ENCODE data around the gene GRID2.

Gene GRID2

DNA sequence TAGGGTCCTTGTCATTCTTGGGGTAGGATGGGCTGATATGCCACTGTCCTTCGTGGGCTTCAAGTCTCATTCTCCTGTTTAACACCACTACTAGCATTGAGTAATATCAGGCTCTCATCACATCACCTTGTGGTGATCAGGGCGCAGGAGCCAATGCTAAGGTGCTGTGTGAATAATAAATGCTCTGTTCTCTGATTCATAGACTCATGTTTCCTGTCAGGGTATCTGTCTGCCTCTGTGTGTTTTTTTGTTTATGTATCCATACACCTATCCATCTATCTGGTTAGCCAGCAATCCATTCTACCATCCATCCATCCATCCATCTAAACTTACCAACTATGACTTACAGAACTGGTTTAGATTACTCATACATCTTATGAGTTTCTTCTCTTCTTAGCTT is 999.7 kb downstream of the GRID2 start:
- Histone ChIP-seq H3K9me2 (replicated peaks; ENCODE audit: insufficient read depth, low read length) (no peaks in the 10 kb centered on the region), H3K4me2 (ENCODE audit: low read depth, low read length) (no peak overlapping the region)
- TF ChIP-seq EZH2 (optimal IDR thresholded peaks at IDR 0.05; ENCODE audit: low read depth, low read length): no peak
- TF ChIP-seq, protein P1, sequence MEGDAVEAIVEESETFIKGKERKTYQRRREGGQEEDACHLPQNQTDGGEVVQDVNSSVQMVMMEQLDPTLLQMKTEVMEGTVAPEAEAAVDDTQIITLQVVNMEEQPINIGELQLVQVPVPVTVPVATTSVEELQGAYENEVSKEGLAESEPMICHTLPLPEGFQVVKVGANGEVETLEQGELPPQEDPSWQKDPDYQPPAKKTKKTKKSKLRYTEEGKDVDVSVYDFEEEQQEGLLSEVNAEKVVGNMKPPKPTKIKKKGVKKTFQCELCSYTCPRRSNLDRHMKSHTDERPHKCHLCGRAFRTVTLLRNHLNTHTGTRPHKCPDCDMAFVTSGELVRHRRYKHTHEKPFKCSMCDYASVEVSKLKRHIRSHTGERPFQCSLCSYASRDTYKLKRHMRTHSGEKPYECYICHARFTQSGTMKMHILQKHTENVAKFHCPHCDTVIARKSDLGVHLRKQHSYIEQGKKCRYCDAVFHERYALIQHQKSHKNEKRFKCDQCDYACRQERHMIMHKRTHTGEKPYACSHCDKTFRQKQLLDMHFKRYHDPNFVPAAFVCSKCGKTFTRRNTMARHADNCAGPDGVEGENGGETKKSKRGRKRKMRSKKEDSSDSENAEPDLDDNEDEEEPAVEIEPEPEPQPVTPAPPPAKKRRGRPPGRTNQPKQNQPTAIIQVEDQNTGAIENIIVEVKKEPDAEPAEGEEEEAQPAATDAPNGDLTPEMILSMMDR (IDR thresholded peaks at IDR 0.05; ENCODE audit: low read length): no peak
- TF ChIP-seq EZH2phosphoT487 (IDR thresholded peaks at IDR 0.05; ENCODE audit: low read length): no peak

DNA sequence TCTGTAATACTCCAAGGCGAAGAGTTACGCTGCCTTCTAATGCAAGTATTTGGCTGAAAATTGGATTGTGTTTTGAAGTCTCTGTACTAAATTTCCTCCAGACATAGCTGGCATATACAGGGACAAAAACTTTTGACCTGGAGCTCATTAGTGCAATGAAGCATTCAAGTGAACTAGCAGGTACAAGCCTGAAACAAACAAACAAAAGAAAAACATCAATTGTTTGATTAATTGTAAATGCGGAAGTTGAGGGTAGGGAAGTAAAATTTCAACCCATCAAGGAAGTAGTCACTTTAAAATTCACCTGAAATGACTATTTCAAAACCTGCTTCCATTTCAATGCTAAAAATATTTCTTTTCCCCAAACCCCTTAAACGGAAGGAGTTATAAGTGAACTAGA is 1008.5 kb downstream of the GRID2 start:
- H3K36me3 ChIP-seq (replicated peaks; ENCODE audit: insufficient read depth, low read length): no peaks in the 10 kb centered on the region
- H3K9me2 ChIP-seq (replicated peaks; ENCODE audit: insufficient read depth, low read length): no peaks in the 10 kb centered on the region
- H3K27ac ChIP-seq (ENCODE audit: low read length): no peak overlapping the region
- H2AFZ ChIP-seq (ENCODE audit: low read length): no peak overlapping the region
- no peaks in the 10 kb centered on the region for H3K27me3 ChIP-seq (replicated peaks; ENCODE audit: insufficient read depth, low read length)
- H3K9ac ChIP-seq (ENCODE audit: low read length): no peak overlapping the region
- TF ChIP-seq EZH2 (optimal IDR thresholded peaks at IDR 0.05; ENCODE audit: low read depth, low read length) (no peak), EZH2phosphoT487 (IDR thresholded peaks at IDR 0.05; ENCODE audit: low read length) (no peak)
- TF ChIP-seq, protein P1 (IDR thresholded peaks at IDR 0.05; ENCODE audit: low read length): no peak
- H3K4me2 ChIP-seq (ENCODE audit: low read depth, low read length): no peak overlapping the region
- no peaks in the 10 kb centered on the region for H3K79me2 ChIP-seq (ENCODE audit: low read length)
- H3K4me3 ChIP-seq (ENCODE audit: low read length): no peak overlapping the region
- no peaks in the 10 kb centered on the region for H3K9me3 ChIP-seq (replicated peaks; ENCODE audit: insufficient read depth, low read length)
- H4K20me1 ChIP-seq (ENCODE audit: insufficient read depth, low read length): no peaks in the 10 kb centered on the region
- no peak for DNase-seq
- no peaks in the 10 kb centered on the region for H3F3A ChIP-seq (ENCODE audit: insufficient read depth, low read length)
- H3K4me1 ChIP-seq (ENCODE audit: low read length): no peaks in the 10 kb centered on the region

More for the DNA sequence above, 999.7 kb downstream of the GRID2 start:
- Histone ChIP-seq H3K9ac (ENCODE audit: low read length) (no peak overlapping the region), H3K27me3 (replicated peaks; ENCODE audit: insufficient read depth, low read length) (no peaks in the 10 kb centered on the region), H3F3A (ENCODE audit: insufficient read depth, low read length) (no peaks in the 10 kb centered on the region), H3K4me1 (ENCODE audit: low read length) (no peaks in the 10 kb centered on the region), H3K36me3 (replicated peaks; ENCODE audit: insufficient read depth, low read length) (no peaks in the 10 kb centered on the region), H3K9me3 (replicated peaks; ENCODE audit: insufficient read depth, low read length) (no peaks in the 10 kb centered on the region), H3K79me2 (ENCODE audit: low read length) (no peaks in the 10 kb centered on the region), H3K4me3 (ENCODE audit: low read length) (no peak overlapping the region), H4K20me1 (ENCODE audit: insufficient read depth, low read length) (no peaks in the 10 kb centered on the region), H2AFZ (ENCODE audit: low read length) (no peak overlapping the region), H3K27ac (ENCODE audit: low read length) (no peak overlapping the region)
- DNase-seq: no peak

DNA sequence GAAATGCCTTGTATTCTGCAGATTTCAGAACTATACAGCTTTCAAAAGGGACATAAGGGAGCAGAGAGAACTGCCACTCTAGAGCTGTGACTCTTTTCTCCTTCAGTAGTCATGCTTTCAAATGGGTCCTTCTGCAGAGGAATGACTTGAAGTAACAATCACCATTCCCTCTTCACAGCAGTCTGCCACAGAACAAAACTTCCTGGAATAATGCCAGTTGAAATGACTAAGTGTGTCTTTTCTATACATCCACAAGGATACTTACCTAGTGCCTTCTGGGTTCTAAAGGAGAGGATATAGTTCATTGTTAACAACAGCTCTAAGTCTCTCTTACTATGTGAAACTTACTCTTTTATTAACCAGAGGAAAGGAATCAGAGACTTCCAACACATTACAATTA is 1009.4 kb downstream of the GRID2 start:
- no peaks in the 10 kb centered on the region for H3K4me1 ChIP-seq (ENCODE audit: low read length)
- no peaks in the 10 kb centered on the region for H3K79me2 ChIP-seq (ENCODE audit: low read length)
- H4K20me1 ChIP-seq (ENCODE audit: insufficient read depth, low read length): no peaks in the 10 kb centered on the region
- no peaks in the 10 kb centered on the region for H3F3A ChIP-seq (ENCODE audit: insufficient read depth, low read length)
- H3K9ac ChIP-seq (ENCODE audit: low read length): no peak overlapping the region
- no peaks in the 10 kb centered on the region for H3K36me3 ChIP-seq (replicated peaks; ENCODE audit: insufficient read depth, low read length)
- H3K27ac ChIP-seq (ENCODE audit: low read length): no peak overlapping the region
- TF ChIP-seq, protein P1 (IDR thresholded peaks at IDR 0.05; ENCODE audit: low read length): no peak
- no peak for TF ChIP-seq EZH2 (optimal IDR thresholded peaks at IDR 0.05; ENCODE audit: low read depth, low read length)
- no peak for TF ChIP-seq EZH2phosphoT487 (IDR thresholded peaks at IDR 0.05; ENCODE audit: low read length)
- no peaks in the 10 kb centered on the region for H3K9me3 ChIP-seq (replicated peaks; ENCODE audit: insufficient read depth, low read length)
- no peak overlapping the region for H2AFZ ChIP-seq (ENCODE audit: low read length)
- no peaks in the 10 kb centered on the region for H3K27me3 ChIP-seq (replicated peaks; ENCODE audit: insufficient read depth, low read length)
- no peak overlapping the region for H3K4me2 ChIP-seq (ENCODE audit: low read depth, low read length)
- H3K4me3 ChIP-seq (ENCODE audit: low read length): no peak overlapping the region
- no peaks in the 10 kb centered on the region for H3K9me2 ChIP-seq (replicated peaks; ENCODE audit: insufficient read depth, low read length)
- DNase-seq: no peak

Measured in MM.1S (cell line).